SU-DHL-6 (cell line): ENCODE measurements around the gene ABTB2.

Experiments used
- H2AFZ ChIP-seq: fragments of 200-600 bp; sonication (generic); 2 replicates; pipeline ENCODE4 v1.6.1; 2014; ENCODE audit warnings: low read depth, mild to moderate bottlenecking, moderate library complexity, mixed read lengths, antibody characterized with exemption, low read length; ENCODE audit not compliant: severe bottlenecking
- H3F3A ChIP-seq: fragments of 200-600 bp; shearing (Covaris generic); 2 replicates; pipeline ENCODE4 v1.6.0; 2016; ENCODE audit warnings: antibody characterized with exemption, mild to moderate bottlenecking; ENCODE audit not compliant: insufficient read depth
- H3K27ac ChIP-seq: fragments of 200-600 bp; sonication (generic); 2 replicates; pipeline ENCODE4 v1.5.1; 2016; ENCODE audit warnings: low read depth, mild to moderate bottlenecking, low read length, moderate library complexity, mixed read lengths
- H3K27me3 ChIP-seq: fragments of 200-600 bp; sonication (generic), shearing (Covaris generic); 2 replicates; pipeline ENCODE4 v1.6.0; 2014; ENCODE audit warnings: mild to moderate bottlenecking, low read length
- H3K36me3 ChIP-seq: fragments of 200-600 bp; sonication (generic); 2 replicates; pipeline ENCODE4 v1.6.1; 2014; ENCODE audit warnings: mild to moderate bottlenecking, low read length, mixed read lengths
- H3K4me2 ChIP-seq: fragments of 300-600, 200-600 bp; shearing (Covaris generic), sonication (generic); 2 replicates; pipeline ENCODE4 v1.6.0; 2014; ENCODE audit warnings: low read length, low read depth, mild to moderate bottlenecking; ENCODE audit not compliant: poor library complexity, severe bottlenecking
- H3K4me3 ChIP-seq: fragments of 200-600 bp; sonication (generic); 2 replicates; pipeline ENCODE4 v1.5.1; 2014; ENCODE audit warnings: antibody characterized with exemption, low read length, mild to moderate bottlenecking, mixed read lengths; ENCODE audit not compliant: insufficient read depth, poor library complexity, severe bottlenecking
- H3K79me2 ChIP-seq: fragments of 200-600 bp; sonication (generic); 2 replicates; pipeline ENCODE4 v1.6.1; 2014; ENCODE audit warnings: mild to moderate bottlenecking, low read length, moderate library complexity; ENCODE audit not compliant: insufficient read depth
- H3K9ac ChIP-seq: fragments of 200-600 bp; sonication (generic); 2 replicates; pipeline ENCODE4 v1.7.0; 2014; ENCODE audit warnings: mild to moderate bottlenecking, low read length
- H3K9me2 ChIP-seq: fragments of 200-600 bp; sonication (generic); replicated peaks from 2 replicates; pipeline ENCODE4 v1.6.1; 2014; ENCODE audit warnings: low read length; ENCODE audit not compliant: insufficient read depth
- H3K9me3 ChIP-seq: fragments of 200-600 bp; sonication (generic); 2 replicates; pipeline ENCODE4 v1.6.1; 2014; ENCODE audit warnings: low read length, mixed read lengths; ENCODE audit not compliant: insufficient read depth
- H4K20me1 ChIP-seq: fragments of 200-600 bp; sonication (generic); 2 replicates; pipeline ENCODE4 v1.6.1; 2014; ENCODE audit warnings: low read depth, mild to moderate bottlenecking, antibody characterized with exemption, low read length, moderate library complexity, mixed read lengths
- EZH2phosphoT487 ChIP-seq: fragments of 200-600 bp; sonication (generic), shearing (Covaris generic); conservative IDR thresholded peaks from 2 replicates; pipeline ENCODE4 v1.6.1; 2018; ENCODE audit warnings: mild to moderate bottlenecking, antibody characterized with exemption, low read length, moderate library complexity, mixed read lengths
- TF ChIP-seq, protein P1 (sequence below): fragments of 200-600 bp; sonication (generic); IDR thresholded peaks from one replicate; pipeline ENCODE4 v1.5.1; 2017; ENCODE audit warnings: antibody characterized with exemption, mild to moderate bottlenecking, low read length, moderate library complexity; ENCODE audit not compliant: insufficient read depth, poor library complexity, severe bottlenecking

ABTB2 gene

DNA sequence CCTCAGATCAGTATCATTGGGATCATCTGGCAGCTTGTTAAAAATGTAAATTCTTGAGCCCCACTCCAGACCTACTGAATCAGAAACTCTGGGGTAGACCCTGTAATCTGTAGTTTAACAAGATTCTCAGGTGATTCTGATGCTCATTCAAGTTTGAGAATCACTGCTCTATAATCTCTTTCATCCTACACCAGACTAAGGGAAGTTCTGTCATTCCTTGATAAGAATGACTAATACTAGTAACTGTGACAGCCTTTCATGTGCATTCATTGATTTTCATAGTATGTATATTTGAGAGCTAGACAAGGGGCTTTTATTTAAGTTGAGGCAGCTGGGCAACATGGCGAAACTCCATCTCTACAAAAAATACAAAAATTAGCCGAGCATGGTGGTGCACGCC lies 222.4 kb downstream of the ABTB2 start:
- Histone ChIP-seq H3K9ac (no peak overlapping the region), H3K36me3 (no peaks in the 10 kb centered on the region), H3K9me3 (no peaks in the 10 kb centered on the region), H3K4me3 (no peak overlapping the region), H3K79me2 (no peaks in the 10 kb centered on the region), H3K27ac (no peak overlapping the region), H2AFZ (no peak overlapping the region), H4K20me1 (no peaks in the 10 kb centered on the region), H3F3A (no peaks in the 10 kb centered on the region), H3K27me3 (no peaks in the 10 kb centered on the region), H3K4me2 (no peak overlapping the region), H3K9me2 (no peaks in the 10 kb centered on the region)
- TF ChIP-seq EZH2phosphoT487: no peak
- TF ChIP-seq, protein P1, sequence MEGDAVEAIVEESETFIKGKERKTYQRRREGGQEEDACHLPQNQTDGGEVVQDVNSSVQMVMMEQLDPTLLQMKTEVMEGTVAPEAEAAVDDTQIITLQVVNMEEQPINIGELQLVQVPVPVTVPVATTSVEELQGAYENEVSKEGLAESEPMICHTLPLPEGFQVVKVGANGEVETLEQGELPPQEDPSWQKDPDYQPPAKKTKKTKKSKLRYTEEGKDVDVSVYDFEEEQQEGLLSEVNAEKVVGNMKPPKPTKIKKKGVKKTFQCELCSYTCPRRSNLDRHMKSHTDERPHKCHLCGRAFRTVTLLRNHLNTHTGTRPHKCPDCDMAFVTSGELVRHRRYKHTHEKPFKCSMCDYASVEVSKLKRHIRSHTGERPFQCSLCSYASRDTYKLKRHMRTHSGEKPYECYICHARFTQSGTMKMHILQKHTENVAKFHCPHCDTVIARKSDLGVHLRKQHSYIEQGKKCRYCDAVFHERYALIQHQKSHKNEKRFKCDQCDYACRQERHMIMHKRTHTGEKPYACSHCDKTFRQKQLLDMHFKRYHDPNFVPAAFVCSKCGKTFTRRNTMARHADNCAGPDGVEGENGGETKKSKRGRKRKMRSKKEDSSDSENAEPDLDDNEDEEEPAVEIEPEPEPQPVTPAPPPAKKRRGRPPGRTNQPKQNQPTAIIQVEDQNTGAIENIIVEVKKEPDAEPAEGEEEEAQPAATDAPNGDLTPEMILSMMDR: no peak

DNA sequence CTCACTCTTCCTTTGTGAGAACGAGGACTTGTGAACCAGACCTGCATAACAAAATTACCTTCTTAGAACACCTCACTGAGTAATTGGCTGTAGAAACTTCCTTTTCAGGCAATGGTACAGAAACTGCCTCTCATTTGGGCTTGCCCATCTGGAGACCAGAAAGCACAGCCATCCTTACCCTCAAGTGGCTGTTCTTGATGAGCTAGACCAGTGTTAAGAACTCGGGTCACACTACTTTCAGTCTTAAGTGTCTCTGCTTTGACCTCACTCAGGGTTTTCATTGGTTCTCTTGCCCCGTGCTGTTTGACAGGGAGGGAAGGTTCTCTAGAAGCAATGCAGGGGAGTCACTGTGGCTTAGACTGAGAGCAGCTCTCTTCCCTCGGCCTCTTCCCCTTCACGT lies 223.0 kb downstream of the ABTB2 start:
- Histone ChIP-seq H3K9ac (no peak overlapping the region), H3K4me3 (no peak overlapping the region), H3K27ac (no peak overlapping the region), H3K4me2 (no peak overlapping the region), H3F3A (no peaks in the 10 kb centered on the region), H3K9me3 (no peaks in the 10 kb centered on the region), H3K9me2 (no peaks in the 10 kb centered on the region), H2AFZ (no peak overlapping the region), H3K79me2 (no peaks in the 10 kb centered on the region), H3K27me3 (no peaks in the 10 kb centered on the region), H4K20me1 (no peaks in the 10 kb centered on the region), H3K36me3 (no peaks in the 10 kb centered on the region)
- no peak for TF ChIP-seq EZH2phosphoT487
- TF ChIP-seq, protein P1: no peak

DNA sequence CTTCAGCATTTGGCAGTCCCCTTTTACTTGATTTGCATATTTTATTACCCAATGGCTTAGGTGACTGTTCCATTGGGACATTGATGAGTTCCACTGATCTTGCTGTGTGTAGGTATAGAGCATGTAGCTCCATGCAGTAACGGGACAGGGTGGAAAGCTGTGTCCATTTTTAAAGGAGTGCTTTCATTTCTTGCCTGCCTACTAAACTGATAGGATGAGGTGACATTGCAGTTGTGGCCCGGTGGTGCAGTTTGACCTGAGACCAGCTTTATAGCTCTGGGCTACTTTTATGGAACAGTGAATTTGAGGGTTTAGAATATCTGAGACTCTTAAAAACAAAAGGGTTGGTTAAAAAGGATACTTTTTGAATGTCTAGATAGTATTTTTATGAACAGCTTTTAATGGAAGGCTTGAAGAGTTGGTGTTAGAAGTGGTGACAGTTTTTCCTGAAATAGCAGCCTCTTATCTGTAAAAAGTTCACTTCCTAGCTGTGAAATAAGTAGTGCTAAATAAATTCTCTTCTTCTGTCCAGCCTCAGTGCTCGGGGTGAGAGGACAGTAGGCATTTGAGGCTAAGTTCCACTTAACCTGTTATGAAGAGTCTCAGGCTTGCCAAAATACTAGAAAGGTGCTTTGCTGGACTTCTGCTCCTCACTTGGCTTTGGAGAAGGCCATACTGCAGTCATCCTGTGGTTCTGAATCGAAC lies 225.4 kb downstream of the ABTB2 start:
- H3K36me3 ChIP-seq: no peaks in the 10 kb centered on the region
- no peak overlapping the region for H3K4me2 ChIP-seq

More for the DNA sequence above, 225.4 kb downstream of the ABTB2 start:
- Histone ChIP-seq H3K9me2 (no peaks in the 10 kb centered on the region), H3K9me3 (no peaks in the 10 kb centered on the region), H3K9ac (no peak overlapping the region), H3K4me3 (no peak overlapping the region), H3F3A (no peaks in the 10 kb centered on the region), H4K20me1 (no peaks in the 10 kb centered on the region), H2AFZ (no peak overlapping the region), H3K27ac (no peak overlapping the region), H3K79me2 (no peaks in the 10 kb centered on the region), H3K27me3 (no peaks in the 10 kb centered on the region)
- TF ChIP-seq, protein P1: no peak
- TF ChIP-seq EZH2phosphoT487: no peak
